HAP-1 (cell line): ENCODE data around the gene TASP1.

ENCODE experiments used
- DNase-seq, 2 experiments: peaks; one replicate each; pipeline ENCODE4 v3.0.0-alpha.2; 2016 to 2020; ENCODE audit warnings: low spot score in 2 of 2
- H3K27me3 ChIP-seq: fragments of 250-450 bp; sonication (Bioruptor Pico); 2 replicates; pipeline ENCODE4 v1.5.1; 2020; ENCODE audit warnings: low read depth, mild to moderate bottlenecking, moderate library complexity
- H3K36me3 ChIP-seq: fragments of 250-450 bp; sonication (Bioruptor Pico); replicated peaks from 2 replicates; pipeline ENCODE4 v1.5.1; 2020; ENCODE audit warnings: mild to moderate bottlenecking
- H3K4me1 ChIP-seq: fragments of 250-450 bp; sonication (Bioruptor Pico); 2 replicates; pipeline ENCODE4 v1.5.1; 2020; ENCODE audit warnings: mild to moderate bottlenecking
- H3K4me3 ChIP-seq: fragments of 250-450 bp; sonication (Bioruptor Pico); 2 replicates; pipeline ENCODE4 v1.5.1; 2020; ENCODE audit warnings: mild to moderate bottlenecking, moderate library complexity
- H3K9me3 ChIP-seq: fragments of 250-450 bp; sonication (Bioruptor Pico); 2 replicates; pipeline ENCODE4 v1.5.1; 2020; ENCODE audit warnings: mild to moderate bottlenecking, moderate library complexity
- in situ Hi-C: fragments of 300-500 bp; cut with MboI; formaldehyde crosslinking; loops from 3 replicates; pipeline ENCODE4 v1.14.3; 2020; ENCODE audit warnings: low sequenced_read_pairs, inconsistent platforms, mixed read lengths

The TASP1 gene

DNA sequence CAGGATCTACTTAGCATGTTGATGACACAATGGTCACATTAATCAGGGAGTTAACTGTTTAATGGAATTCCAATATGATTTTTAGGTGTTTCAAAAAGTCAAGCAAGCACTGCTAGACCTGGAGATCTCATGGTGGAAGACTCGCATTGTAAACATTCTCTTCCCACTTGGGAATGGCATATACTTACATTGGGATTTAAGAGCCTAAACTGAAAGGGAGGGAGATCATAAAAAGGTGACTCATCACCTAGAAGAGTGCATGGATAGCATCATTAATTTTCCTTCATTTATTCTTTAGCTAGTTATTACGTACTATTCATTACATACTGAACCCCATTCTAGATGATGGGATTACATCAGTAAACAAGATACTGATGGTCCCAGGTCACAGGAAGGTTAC lies 185.4 kb downstream of the TASP1 start:
- in situ Hi-C loops, result no loop called here
- no peaks in the 10 kb centered on the region for H3K4me1 ChIP-seq
- no peaks in the 10 kb centered on the region for H3K27me3 ChIP-seq
- no peak for DNase-seq
- H3K36me3 ChIP-seq, result no peaks in the 10 kb centered on the region
- no peak overlapping the region for H3K4me3 ChIP-seq
- no peaks in the 10 kb centered on the region for H3K9me3 ChIP-seq

DNA sequence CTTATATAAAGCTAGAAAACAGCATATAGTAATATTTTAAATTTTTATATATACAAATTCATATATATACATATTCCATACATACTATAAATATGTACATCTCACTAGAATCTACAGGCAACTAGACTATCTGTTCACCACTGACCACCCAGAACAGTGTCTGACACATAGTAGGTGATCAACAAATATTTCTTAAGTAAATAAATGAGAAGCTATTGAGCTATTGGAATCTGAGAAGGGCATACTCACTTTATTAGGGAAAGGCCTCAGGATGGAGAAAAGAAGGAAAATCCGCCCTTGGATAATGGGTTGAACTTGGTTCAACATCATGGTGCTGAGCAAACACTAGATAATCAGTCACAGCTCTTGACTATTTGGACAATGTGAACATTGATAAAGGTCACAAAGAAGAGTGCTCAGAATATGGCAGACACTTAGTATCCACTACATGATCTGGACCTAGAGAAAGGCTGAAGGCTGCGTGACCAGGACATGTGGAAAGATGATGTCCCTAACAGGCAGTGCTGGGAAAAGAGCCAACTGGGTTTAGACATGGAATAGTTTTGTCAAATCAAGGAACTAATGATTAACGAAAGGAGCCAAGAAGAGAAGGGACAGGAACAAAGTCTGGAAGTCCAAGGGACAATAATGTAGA lies 186.1 kb downstream of the TASP1 start:
- no peaks in the 10 kb centered on the region for H3K36me3 ChIP-seq
- in situ Hi-C loops, result no loop called here
- DNase-seq, result no peak
- H3K27me3 ChIP-seq, result no peaks in the 10 kb centered on the region
- H3K4me3 ChIP-seq, result no peak overlapping the region
- no peaks in the 10 kb centered on the region for H3K4me1 ChIP-seq
- no peaks in the 10 kb centered on the region for H3K9me3 ChIP-seq

DNA sequence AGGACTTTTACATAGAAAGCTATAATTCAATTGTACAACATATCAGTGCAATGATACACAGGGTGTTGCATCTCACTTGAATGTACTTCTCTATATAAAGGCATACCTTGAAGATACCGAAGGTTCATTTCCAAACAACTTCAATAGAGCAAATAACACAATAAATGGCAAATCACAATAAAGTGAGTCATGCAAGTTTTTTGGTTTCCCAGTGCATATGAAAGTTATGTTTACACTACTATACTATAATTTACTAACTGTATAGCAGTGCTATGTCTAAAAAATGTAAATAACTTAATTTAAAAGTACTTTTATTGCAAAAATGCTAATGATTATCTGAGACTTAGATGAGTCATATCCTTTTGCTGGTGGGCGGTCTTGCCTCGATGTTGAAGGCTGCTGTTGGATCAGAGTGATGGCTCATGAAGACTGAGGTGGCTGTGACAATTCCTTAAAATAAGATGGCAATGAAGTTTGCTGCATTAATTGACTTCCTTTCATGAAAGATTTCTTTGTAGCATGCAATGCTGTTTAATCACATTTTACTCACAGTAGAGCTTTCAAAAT lies 188.8 kb downstream of the TASP1 start:
- in situ Hi-C loops, result no loop called here
- no peaks in the 10 kb centered on the region for H3K9me3 ChIP-seq
- DNase-seq, result no peak

DNA sequence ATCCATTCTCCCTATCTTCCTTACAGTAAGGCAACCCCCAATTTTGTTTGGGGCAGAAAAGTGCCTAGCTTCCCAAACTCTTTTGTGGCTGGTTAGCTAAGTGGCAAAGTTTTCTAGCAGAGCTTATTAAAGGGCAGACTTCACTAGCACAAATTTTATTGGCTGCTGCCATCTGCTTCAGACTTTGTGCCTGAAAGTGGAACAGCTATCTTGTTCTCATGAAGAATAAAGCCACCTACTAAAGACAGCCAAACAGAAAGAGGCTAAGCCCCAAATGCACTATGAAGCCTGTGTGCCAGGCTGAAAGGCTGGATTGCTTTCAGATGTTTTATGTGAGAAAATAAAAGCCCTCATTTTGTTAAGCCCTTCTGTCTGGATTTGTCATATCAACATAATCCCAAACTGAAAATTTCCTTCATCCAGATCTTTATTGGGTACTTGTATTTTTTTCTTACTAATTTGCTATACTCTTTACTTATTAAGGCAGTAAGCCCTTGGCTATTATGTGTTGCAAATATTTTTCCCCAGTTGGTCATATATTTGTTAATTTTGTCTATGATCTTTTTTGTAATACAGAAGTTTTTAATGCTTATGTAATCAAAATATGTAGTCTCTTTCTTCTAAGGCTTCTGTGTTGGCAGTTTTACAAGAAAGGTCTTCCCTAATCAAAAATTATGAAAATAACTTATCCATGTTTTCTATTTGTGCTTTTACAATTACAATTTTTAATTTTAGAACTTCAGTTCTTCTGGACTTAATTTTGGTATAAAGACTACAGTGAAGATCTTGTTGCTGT lies 191.1 kb downstream of the TASP1 start:
- H3K4me3 ChIP-seq, result no peak overlapping the region
- no peaks in the 10 kb centered on the region for H3K9me3 ChIP-seq
- peak; percentile 10 to 13 for DNase-seq

More for the DNA sequence above, 188.8 kb downstream of the TASP1 start:
- H3K27me3 ChIP-seq, result no peaks in the 10 kb centered on the region
- H3K4me1 ChIP-seq, result no peaks in the 10 kb centered on the region
- no peak overlapping the region for H3K4me3 ChIP-seq
- H3K36me3 ChIP-seq, result no peaks in the 10 kb centered on the region

DNA sequence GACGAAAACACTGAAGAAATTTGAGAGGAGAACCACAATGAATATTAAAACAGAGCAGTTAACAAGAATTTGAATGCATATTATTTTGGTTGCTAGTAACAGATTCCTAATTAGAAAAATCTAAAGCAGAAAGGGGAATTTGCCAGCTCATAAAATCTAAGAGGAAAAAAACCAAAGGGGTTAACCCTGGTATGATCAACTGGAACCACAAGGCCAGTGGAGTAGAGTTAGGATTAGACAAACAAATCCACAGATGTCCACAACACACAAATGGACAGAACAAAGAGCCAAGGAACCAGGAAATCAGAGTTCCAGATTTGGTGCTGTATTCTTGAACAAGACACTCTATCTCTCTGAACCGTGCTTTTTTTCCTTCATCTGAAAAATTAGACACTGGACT lies 195.0 kb downstream of the TASP1 start:
- in situ Hi-C loops, result no loop called here
- Histone ChIP-seq H3K4me1 (no peaks in the 10 kb centered on the region), H3K4me3 (no peak overlapping the region), H3K9me3 (no peaks in the 10 kb centered on the region), H3K27me3 (no peaks in the 10 kb centered on the region), H3K36me3 (no peaks in the 10 kb centered on the region)
- no peak for DNase-seq

More for the DNA sequence above, 191.1 kb downstream of the TASP1 start:
- H3K4me1 ChIP-seq, result no peaks in the 10 kb centered on the region
- no peaks in the 10 kb centered on the region for H3K27me3 ChIP-seq
- H3K36me3 ChIP-seq, result no peaks in the 10 kb centered on the region
- in situ Hi-C loops, result no loop called here

DNA sequence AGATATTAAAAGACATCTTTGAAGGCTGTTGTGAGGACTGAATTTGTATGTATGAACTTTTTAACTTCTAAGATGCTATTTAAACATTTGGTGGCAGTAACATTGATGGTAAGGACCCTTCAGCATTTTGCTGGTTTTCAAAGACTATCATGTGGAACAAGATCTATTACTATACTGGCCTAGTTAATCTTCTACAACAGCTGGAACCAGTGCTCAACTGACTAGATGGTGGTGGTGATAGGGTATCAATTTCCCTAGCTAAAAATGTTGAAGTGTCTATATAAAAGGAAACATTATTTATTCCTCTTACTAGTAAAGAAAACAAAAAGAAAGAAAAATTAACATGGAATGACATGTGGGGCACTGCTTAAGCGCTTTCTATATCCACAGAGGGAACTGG lies 195.7 kb downstream of the TASP1 start:
- Histone ChIP-seq H3K4me3 (no peak overlapping the region), H3K4me1 (no peaks in the 10 kb centered on the region), H3K27me3 (no peaks in the 10 kb centered on the region), H3K9me3 (no peaks in the 10 kb centered on the region), H3K36me3 (no peaks in the 10 kb centered on the region)
- in situ Hi-C loops, result no loop called here
- no peak for DNase-seq

DNA sequence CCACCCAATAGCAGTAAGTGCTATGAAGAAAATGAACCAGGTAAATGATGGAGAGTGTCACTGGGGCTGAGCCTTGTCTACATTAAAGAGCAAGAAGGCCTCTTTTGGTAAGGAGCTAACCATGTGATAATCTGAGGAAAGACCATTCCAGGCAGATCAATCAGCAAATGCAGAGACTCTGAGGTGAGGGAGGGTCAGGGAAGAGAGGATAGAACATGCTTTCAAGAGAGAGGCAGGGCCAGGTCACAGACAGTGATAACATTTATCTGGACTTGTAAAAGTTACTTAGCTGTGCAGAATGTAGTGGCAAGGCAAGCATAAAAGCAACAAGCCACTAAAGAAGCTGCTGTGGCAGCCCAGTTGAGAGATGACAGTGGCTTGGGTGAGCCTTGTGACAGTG lies 197.3 kb downstream of the TASP1 start:
- H3K27me3 ChIP-seq, result no peaks in the 10 kb centered on the region
- no peak for DNase-seq
- H3K36me3 ChIP-seq, result no peaks in the 10 kb centered on the region
- H3K9me3 ChIP-seq, result no peaks in the 10 kb centered on the region
- no peak overlapping the region for H3K4me3 ChIP-seq
- in situ Hi-C loops, result no loop called here
- no peaks in the 10 kb centered on the region for H3K4me1 ChIP-seq

DNA sequence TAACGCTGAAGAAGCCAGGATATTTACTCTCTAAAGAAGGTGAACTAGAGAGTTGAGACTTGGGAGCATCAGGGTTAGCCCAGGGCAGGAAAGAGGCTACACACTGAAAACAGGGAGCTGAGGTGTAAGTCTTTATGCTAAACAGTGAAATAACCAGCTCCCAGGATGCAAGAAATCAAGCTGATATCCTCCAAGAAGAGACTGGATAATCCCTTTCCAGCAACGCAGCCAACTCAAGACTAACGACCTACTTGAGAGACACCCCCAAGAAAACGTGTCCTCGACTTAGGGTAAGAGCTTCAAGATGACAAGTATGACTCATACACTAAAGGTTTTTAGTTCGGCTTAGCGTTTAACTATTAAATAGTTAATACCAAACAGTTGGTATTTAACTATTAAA lies 202.2 kb downstream of the TASP1 start:
- Histone ChIP-seq H3K9me3 (no peaks in the 10 kb centered on the region), H3K27me3 (no peaks in the 10 kb centered on the region), H3K36me3 (no peaks in the 10 kb centered on the region), H3K4me3 (no peak overlapping the region), H3K4me1 (no peaks in the 10 kb centered on the region)
- in situ Hi-C loops, result no loop called here
- no peak for DNase-seq

DNA sequence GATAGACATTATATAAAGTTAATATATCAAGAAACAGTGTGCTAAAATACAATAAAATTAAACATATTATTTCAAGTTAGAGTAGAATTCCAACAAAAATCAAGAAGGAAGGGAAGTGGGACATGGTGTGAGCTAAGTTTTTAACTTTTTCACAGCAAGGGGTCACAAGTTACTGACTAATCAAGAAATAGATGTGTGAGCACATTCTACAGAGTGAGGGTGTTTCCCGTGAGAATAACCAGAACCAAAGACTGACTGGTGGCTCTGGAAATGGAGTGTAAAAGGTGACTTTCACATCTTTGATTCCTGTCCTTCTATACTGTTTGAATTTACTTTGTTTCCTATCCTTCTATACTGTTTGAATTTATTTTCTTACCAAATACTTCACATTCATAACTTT lies 206.6 kb downstream of the TASP1 start:
- no peaks in the 10 kb centered on the region for H3K27me3 ChIP-seq
- no peak overlapping the region for H3K4me3 ChIP-seq
- in situ Hi-C loops, result no loop called here
- no peaks in the 10 kb centered on the region for H3K9me3 ChIP-seq
- H3K4me1 ChIP-seq, result no peaks in the 10 kb centered on the region
- DNase-seq, result no peak
- H3K36me3 ChIP-seq, result no peaks in the 10 kb centered on the region

DNA sequence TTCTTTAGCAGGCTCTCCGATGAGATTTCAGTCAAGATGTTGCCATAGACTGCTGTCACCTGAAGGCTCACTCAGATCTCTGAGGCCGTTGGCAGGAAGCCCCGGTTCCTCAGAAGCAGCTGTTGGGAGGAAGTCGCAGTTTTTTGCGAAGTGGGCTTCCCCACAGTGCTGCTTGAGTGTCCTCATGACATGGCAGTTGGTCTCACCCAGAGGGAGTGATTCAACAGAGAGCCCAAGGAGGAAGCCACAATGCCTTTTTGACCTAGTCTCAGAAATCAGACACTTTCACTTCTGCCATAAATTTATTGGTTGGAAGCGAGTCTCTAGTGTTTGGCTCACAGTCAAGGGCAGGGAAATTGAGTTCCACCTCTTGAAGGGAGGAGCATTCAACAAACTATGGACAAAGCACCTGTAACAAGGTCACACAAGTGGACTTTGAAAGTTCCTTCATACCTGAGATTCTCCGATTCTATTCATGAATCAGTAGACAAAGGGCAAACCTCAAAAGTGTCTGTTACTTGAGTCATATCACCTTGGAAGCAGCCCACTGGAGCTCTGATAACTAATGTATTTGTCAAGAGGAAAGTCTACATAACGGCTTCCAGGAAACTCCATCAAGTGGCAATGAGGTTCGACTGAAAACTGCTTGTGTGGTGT lies 208.3 kb downstream of the TASP1 start:
- Histone ChIP-seq H3K36me3 (no peaks in the 10 kb centered on the region), H3K9me3 (no peaks in the 10 kb centered on the region), H3K27me3 (no peaks in the 10 kb centered on the region), H3K4me1 (no peaks in the 10 kb centered on the region), H3K4me3 (no peak overlapping the region)
- DNase-seq, result no peak
- in situ Hi-C loops, result no loop called here

DNA sequence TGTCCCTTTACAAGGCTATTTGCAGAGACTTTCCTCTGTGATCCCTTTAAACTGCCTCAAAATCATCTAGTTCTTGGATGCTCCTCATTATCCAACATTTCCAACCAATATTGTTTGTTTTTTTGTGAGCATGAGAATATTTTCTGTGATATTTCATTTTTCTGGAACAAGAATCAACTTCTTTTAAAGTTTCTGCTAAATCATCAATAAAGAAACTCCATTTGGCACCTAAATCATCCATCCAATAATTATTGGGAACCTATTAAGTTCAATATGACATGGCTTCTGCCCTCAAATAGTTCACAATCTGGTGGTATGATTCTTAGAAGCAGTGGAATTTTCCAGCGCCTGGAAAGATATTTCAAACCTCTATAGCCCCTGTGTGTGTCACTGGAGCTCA lies 210.0 kb downstream of the TASP1 start:
- Histone ChIP-seq H3K4me1 (no peaks in the 10 kb centered on the region), H3K4me3 (no peak overlapping the region), H3K27me3 (no peaks in the 10 kb centered on the region), H3K36me3 (no peaks in the 10 kb centered on the region), H3K9me3 (no peaks in the 10 kb centered on the region)
- in situ Hi-C loops, result no loop called here
- DNase-seq, result no peak

DNA sequence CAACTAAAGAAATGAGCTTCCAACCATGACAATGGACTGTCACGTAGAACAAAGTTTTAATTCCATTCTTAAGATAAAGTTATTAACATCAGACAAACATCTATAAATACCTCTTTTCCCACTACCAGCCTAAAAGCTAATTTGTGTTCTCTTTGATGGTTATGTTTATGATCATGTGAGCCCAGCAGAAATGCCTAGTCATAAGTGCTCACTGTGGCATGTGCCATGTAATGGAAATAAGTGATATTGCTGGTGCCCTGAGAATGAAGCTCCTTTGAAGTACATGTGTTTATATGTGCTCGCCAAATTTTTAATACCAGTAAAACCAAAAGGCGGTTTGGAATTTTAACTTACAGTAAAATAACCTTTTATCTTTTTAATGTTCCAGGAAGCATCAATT lies 211.9 kb downstream of the TASP1 start:
- Histone ChIP-seq H3K36me3 (no peaks in the 10 kb centered on the region), H3K4me1 (no peaks in the 10 kb centered on the region), H3K9me3 (no peaks in the 10 kb centered on the region), H3K4me3 (no peak overlapping the region), H3K27me3 (no peaks in the 10 kb centered on the region)
- DNase-seq, result no peak
- in situ Hi-C loops, result no loop called here

DNA sequence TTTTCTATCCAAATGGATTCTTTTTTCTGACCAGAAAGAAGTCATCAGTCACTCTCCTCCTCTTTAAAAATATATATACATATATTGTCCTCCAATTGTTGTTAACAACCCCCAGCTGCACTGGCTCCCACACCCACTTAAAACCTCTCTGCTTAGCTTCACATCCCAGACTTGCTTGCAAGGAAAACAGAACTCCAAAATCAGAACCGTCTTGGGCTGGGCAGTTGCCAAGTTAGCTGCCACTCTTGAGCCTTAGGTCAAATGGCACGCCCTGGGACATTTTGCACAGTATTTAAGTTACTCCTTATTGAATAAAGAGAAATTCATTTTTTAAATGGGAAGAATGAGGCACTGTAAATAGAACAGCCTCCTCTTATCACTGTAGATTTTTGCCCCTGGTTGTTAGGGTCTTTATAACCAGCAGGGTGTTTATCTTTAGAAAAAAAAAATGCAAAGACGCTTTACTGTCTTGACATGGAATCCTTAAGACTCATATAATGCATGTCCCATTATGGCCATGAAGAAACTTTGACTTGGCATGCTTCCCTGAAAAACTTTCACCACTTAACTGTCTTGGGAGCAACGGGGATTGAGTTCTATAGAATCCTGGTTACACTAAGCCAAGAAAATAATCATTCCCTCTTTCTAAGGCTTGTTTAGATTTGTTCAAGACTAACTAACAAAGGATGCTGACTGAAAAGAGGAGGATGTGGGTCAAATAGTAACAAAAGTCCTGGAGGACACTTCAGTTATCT lies 213.2 kb downstream of the TASP1 start:
- no peak overlapping the region for H3K4me3 ChIP-seq
- H3K9me3 ChIP-seq, result no peaks in the 10 kb centered on the region
- H3K36me3 ChIP-seq, result no peaks in the 10 kb centered on the region
- peaks cover 4% of the 10 kb centered on the region for H3K4me1 ChIP-seq
- no peak for DNase-seq
- in situ Hi-C loops, result no loop called here
- H3K27me3 ChIP-seq, result no peaks in the 10 kb centered on the region
